Measurements from ENCODE around the gene ARHGEF11.
"Not testable (repeated sequence)": the region's sequence is repeated elsewhere in the genome, so short reads cannot be mapped to it uniquely, and the experiment has no call there.

ARHGEF11 gene

DNA sequence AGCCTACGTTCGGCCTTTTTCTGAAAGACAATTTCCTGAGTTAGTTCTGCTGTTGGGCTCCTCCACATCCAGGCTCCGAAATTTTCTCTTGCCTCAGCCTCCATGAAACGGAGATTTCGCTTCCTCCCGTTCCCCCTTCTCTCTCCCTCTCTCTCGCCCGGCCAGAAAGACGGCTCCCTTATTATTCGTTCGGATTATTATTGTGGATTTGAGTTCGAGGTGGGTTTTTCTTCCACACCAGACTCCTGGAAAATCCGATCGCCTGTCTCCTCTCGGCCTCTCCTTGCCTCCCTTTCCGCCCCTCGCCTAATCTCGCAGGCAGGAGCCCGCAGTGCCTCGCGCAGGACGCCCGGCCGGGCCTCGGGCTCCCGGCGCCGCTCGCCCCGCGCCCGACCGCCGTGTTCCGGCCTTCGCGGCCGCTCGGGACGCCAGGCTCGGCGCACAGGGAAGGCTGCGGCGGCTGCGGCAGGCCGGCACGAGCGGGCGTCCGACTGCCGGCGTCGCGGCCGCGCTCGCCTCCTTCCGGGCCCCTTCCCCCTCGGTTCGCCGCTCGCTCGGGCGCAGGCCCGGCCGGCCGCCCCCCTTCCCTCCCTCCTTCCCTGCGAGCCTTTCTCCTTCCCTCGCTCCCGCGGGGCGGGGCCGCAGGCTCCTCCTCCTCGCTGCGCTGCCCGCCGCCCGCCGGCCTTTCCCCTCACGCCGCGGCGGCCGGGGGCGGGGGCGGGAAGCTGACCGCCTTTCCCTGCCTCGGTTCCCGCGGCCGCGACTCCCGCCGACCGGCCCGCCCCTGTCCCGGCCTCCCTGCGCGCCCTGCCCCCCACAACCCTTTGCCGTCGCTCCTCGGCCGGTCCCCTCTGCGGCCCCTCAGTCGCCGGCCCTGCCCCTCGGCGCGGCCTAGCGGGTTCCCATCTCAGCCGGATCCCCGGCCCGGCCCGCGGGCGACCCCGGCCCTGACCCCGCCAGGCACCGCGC is at the start of gene ARHGEF11:
Gene ARHGEF11 (minus strand): TSS at position 493 of the 969 bp plus-strand sequence. CDS start 1,412 bp downstream, outside the sequence.
- peak; percentile 71 for DNase-seq

DNA sequence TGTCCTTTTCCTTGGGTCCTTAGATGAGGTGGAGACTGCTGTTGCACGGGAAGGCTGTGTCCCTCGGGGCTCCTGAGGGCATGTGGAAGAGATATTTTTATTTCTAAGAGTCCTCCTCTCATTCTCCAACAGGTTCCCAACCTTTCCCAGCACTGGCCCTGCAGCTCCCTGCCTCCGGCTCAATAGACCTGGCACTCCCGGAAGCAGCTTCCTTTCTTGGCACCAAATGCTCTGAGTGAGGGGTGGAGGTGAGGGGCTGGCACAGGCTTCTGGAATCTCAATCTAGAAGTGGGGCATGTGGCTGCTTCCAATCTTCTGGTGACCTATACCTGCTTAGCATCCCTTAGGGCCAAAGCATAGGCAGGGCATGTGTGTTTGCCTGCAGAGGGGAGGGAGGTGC is 49.5 kb upstream of the ARHGEF11 start:
- DNase-seq, result no peak

DNA sequence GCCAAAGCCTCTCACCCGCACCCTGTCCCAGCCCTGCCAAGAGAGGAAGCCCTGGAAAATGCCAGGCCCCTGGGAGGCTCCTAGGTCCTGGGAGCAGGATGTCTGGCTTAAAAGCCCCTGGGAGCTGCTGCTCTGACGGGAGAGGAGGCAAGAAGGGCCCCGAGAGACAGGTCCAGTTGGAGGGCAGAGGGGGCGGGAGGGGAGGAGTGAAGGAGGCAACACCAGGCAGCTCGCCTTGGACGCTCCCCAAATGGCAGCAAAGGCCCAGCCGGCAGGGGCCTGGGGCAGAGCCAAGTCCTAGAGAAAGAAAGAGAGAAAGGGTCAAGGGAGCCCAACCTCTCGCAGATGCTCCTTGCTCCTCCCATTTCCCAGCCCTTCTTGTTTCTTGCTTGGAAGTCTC is 47.3 kb upstream of the ARHGEF11 start:
- DNase-seq, result no peak

DNA sequence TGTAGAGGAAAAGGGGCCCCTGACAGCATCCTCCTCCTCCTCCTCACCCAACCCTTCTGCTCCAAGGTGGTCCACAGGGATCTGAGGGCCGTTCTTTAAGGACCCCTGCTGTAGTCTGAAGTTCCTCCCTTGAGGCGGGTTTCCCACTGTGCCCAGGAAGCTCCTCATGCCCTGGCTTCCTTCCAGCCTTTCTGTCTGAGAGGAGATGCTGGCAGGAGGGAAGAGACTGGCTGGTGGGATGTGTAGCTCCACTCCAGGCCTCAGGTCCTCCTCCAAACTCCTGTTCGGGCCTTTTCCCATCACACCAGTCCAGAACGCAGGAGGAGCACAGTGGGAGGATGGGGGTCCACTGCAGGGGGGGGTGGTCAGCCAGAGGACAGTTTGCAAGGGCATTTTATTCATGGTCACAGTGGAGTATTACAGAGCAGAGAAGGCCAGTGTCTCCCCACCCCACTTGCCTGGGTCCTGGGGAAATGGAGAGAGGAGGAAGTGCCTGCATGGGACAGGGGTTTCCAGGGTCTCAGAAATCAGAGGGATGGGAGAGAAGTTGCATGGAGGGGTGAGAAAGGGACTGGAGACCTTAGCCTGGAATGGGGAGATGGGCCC is 46.2 kb upstream of the ARHGEF11 start:
- DNase-seq, result no peak

DNA sequence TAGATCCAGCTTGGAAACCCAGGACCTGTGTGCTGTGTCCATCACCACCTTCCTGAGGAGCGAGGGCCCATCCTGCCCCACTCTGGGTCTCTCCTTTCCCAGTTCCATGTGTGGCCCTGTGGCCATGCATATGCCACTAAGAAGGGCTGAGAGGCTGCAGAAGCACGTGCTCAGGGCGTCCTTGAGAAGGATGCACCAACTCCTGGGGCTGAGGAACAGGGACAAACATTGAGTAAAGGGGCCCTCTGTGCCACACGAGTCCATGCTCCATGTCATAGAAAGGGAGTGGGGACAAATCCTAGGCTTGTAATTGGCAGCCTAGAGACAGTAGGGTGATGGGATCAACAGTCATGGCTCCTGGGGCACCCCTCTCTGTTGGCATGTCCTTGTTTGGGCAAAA is 45.6 kb upstream of the ARHGEF11 start:
- DNase-seq, result no peak

GRCh38 chr1:157090771-157091170 is 45.2 kb upstream of the ARHGEF11 start:
- DNase-seq, result no peak

- peak; percentile 47 for DNase-seq
Observed at GRCh38 chr1:157090196-157090647, 44.7 kb upstream of the ARHGEF11 start.

GRCh38 chr1:157089789-157090188 is 44.2 kb upstream of the ARHGEF11 start:
- DNase-seq, result no peak

GRCh38 chr1:157088607-157089006 is 43.1 kb upstream of the ARHGEF11 start:
- DNase-seq, result no peak

- DNase-seq, result no peak
Observed at GRCh38 chr1:157087030-157087429, 41.5 kb upstream of the ARHGEF11 start.

DNA sequence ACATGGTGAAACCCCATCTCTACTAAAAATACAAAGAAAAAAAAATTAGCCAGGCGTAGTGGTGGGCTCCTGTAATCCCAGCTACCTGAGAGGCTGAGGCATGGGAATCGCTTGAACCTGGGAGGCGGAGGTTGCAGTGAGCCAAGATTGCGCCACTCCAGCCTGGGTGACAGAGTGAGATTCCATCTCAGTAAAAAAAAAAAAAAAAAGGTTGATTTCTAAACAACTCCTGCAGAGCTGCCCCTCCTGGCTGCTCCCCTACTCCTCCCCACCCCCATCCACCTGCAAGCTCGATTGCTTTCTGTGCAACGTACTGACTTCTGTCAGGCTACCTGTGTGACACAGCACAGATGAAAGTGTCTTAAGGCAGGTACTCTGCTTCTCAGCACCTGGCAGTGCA is 40.8 kb upstream of the ARHGEF11 start:
- no peak for DNase-seq

- DNase-seq, result no peak
Observed at GRCh38 chr1:157085421-157085820, 39.9 kb upstream of the ARHGEF11 start.

DNA sequence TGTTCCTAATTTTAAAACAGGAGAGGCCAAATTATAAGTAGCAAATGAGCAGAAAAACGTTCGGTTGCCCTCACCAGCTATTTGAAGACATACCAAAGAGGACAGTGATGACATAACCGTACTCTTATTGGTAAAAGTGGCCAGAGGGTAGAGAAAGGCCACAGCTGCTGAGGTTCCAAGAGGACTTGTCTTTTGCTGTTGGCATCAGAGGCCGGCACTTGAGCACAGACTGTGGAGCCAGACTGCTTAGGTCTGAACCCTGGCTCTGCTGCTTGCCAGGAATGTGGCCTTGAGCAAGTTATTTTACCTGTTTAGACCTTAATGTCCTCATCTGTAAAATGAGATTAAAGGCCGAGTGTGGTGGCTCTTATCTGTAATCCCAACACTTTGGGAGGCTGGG is 39.2 kb upstream of the ARHGEF11 start:
- no peak for DNase-seq

- no peak for DNase-seq
Observed at GRCh38 chr1:157081707-157082106, 36.2 kb upstream of the ARHGEF11 start.

DNA sequence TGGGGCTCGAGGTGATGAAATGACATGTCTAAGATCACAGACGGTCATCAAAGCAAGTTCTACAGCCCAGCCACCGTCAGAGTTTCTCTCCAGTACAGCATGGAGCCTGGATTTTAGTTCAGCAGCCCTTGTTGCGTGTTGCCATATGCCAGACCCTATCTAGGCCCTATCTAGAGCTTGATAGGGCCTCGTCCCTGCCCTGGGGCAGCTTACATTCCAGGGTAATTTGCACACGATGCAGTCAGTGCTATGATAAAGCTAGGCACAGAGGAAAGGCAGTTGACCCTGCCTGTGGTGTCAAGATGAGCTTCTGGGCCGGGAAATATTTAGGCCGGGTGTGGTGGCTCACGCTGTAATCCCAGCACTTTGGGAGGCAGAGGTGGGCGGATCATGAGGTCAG is 35.2 kb upstream of the ARHGEF11 start:
- no peak for DNase-seq

DNA sequence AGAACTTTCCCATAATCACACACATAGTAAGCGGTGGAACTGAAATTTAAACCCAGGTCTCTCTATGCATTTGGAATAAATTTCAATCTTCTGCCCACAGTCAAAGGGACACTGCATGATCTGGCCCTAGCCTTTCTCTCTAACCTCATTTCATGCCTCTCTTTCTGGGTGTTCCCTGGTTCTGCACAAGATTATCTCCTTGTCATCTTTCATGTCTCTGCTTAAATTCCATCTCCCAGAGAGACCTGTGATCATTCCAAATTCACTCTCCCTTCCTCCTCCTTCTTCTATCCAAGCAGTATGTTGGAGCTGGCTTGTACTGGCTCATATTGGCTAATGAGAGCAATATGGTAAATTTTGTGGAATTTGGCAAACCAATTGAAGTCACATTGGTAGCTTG is 31.9 kb upstream of the ARHGEF11 start:
- no peak for DNase-seq

- peak; percentile 22 for DNase-seq
Observed at GRCh38 chr1:157073944-157074685, 28.6 kb upstream of the ARHGEF11 start.

GRCh38 chr1:157069601-157070000 is 24.1 kb upstream of the ARHGEF11 start:
- DNase-seq, result no peak

DNA sequence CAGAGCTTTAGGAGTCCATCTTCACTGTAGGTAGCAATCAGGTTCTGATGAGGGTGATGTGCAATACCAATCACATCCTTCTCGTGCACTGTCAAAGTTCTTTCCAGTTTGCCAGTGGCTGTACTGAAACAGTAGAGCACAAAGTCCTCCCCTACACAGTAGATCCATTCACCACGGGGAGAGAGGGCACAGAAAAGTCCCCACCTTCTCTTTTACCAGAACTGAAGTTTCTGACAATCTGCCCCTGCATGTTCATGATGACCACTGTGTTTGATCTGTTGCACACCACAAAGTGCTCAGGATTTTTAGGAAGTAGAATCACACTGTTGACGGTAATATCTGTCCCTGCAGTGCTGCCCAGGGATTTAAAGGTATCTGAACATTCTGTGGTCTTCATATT is 13.7 kb upstream of the ARHGEF11 start:
- not testable (repeated sequence) for DNase-seq

DNA sequence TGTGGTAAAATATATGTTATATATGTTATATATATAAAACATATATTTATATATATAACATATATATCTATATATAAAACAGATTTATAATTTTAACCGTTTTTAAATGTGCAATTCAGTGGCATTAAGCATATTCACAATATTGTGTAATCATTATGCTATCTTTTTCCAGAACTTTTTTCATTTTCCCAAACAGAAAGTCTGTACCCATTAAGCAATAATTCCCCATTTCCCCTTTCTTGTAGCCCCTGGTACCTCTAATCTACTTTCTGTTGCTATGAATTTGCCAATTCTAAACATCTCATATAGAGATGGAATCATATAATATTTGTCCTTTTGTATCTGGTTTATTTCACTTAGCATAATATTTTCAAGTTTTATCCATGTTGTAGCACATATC is 10.7 kb upstream of the ARHGEF11 start:
- no peak for DNase-seq

DNA sequence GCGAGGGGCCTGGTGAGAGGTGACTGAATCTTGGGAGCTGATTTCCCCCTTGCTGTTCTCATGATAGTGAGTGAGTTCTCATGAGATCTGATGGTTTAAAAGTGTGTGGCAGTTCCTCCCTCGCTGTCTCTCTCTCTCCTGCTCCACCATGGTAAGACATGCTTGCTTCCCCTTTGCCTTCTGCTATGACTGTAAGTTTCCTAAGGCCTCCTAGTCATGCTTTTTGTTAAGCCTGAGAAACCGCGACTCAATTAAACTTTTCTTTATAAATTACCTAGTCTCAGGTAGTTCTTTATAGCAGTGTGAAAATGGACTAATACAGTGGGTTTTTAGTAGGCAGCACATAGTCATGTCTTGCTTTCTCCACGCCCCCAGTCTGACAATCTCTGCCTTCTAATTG is 10.2 kb upstream of the ARHGEF11 start:
- not testable (repeated sequence) for DNase-seq

- no peak for DNase-seq
Observed at GRCh38 chr1:157050836-157051235, 5.3 kb upstream of the ARHGEF11 start.

DNA sequence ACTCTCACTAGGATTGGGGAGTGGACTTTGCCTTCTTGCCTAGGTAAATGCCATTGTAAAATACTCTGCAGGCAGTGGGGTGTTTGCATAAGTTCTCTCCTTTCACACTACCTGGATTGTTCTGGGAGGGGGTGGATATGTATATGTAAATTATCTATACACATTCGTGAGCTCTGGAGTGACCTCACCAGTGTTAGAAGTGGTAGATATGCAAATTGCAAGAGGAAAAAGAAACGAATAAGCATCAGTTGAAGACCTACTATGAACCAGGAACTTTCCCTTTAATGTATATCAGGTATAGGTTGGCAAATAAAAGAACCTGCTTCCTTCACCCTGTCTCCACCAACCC is 1.5 kb upstream of the ARHGEF11 start:
- no peak for DNase-seq

GRCh38 chr1:157044326-157044725 is 1.2 kb downstream of the ARHGEF11 start:
- no peak for DNase-seq

All from DMS79 (cell line).